Activated T-helper 2 cell treated with anti-CD3 and anti-CD28 coated beads, Interferon-gamma antibody, Interleukin-2, Interleukin-4, amounts not matched to agents 10 μg/mL and 5 μg/mL and 100 μg/mL, durations not matched to agents 14 hours and 24 hours and 36 hours (primary cell): ENCODE results near the gene TRIM7. TPM values are rescaled to one million over a fixed set of nuclear protein-coding genes. Genes with fewer than 3 reads are reported as not detected.
"Not testable (repeated sequence)": the region's sequence is repeated elsewhere in the genome, so short reads cannot be mapped to it uniquely, and the experiment has no call there.

Experiments
- DNase-seq: peaks from one replicate; pipeline ENCODE4 v3.0.0; 2021; ENCODE audit warnings: low spot score
- H3K27ac Mint-ChIP-seq: one replicate; pipeline ENCODE4 v1.8.0; 2021; ENCODE audit warnings: mixed read lengths
- H3K27me3 Mint-ChIP-seq: one replicate; pipeline ENCODE4 v1.8.0; 2021; ENCODE audit warnings: low read depth, mixed read lengths
- H3K36me3 Mint-ChIP-seq: one replicate; pipeline ENCODE4 v1.8.0; 2021; ENCODE audit warnings: low read depth, mixed read lengths
- H3K4me1 Mint-ChIP-seq: one replicate; pipeline ENCODE4 v1.8.0; 2021; ENCODE audit warnings: low read depth, mixed read lengths
- H3K4me3 Mint-ChIP-seq: one replicate; pipeline ENCODE4 v1.8.0; 2021; ENCODE audit warnings: low read depth, mild to moderate bottlenecking, moderate library complexity, mixed read lengths
- H3K9me3 Mint-ChIP-seq: one replicate; pipeline ENCODE4 v1.8.0; 2021; ENCODE audit warnings: mixed read lengths
- intact Hi-C: fragments of 100-400 bp; cut with micrococcal nuclease; formaldehyde crosslinking; loops from one replicate; pipeline ENCODE4 v1.15.1; 2023
- total RNA-seq: library from RNA; stranded (reverse); gene quantifications from 2 replicates; pipeline ENCODE4 v1.2.3, GENCODE V29; 2022

TRIM7 gene
- total RNA-seq, 1 donor from 2014 or later: 4.8 TPM

DNA sequence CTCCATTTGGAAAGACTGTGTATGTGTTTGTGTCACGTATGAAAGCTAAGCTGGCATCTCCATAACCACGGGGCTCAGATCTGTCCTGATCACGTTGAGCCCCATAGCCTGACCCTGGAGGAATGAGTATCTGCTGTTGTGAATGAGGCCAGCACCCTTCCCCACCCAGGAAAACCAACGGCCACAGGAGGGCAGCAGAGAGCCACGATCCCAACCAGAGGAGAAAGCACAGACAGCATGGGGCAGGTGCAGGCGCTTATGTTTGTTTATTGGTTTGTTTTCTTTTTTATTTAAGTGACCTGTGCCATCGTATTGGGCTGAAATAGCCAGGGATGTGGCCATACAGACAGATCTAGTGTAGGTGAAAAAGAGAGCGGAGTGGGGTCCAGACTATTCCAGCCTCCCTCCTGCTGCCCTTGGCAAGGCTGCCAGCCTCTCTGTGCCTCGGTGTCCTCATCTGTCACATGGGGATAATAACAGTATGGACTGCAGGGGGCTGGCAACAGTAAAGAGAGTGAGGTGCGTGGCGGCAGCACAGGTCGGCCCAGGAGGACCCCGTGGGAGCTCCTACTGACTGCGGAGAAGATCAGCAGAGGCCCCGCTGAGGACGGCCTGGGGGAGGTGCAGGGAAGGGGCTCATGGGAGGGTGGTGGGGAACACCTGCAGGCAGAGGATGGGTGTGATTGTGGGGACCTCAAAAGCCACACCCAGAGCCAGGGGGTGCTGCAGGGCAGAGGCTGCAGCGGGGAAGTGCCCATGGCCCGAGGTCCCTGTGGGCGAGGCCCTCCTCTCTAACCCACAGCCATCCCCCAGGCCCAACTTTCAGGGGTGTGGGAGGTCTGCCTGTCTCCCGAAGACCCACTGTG lies 45.5 kb downstream of the TRIM7 start:
- Mint-ChIP-seq H3K27ac (peak overlapping the region; percentile 90), H3K36me3 (no peaks in the 10 kb centered on the region), H3K4me1 (peaks cover 30% of the 10 kb centered on the region), H3K9me3 (peaks cover 4% of the 10 kb centered on the region), H3K27me3 (peaks cover 7% of the 10 kb centered on the region), H3K4me3 (peak overlapping the region; percentile 67)
- peak; percentile 83 for DNase-seq
- intact Hi-C loops: loop anchor here (1.0 to 5.0 kb wide), 2 partner anchors 25 to 107 kb away; no protein-coding TSS in a partner anchor

DNA sequence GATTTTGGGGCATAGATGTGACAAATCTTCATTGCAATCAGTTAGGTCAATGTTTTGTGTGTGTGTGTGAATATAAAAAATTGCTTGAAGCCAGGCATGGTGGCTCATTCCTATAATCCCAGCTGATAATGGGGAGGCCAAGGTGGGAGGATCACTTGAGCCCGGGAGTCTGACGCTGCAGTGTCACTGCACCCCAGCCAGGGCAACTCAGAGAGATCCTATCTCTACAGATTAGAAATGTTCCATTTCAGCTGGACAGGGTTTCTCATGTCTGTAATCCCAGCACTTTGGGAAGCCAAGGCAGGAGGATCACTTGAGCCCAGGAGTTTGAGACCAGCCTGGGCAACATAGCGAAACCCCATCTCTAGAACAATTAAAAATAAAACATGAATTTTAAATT lies 46.1 kb downstream of the TRIM7 start:
- peaks cover 4% of the 10 kb centered on the region for H3K9me3 Mint-ChIP-seq
- peaks cover 7% of the 10 kb centered on the region for H3K27me3 Mint-ChIP-seq
- H3K36me3 Mint-ChIP-seq: no peaks in the 10 kb centered on the region

DNA sequence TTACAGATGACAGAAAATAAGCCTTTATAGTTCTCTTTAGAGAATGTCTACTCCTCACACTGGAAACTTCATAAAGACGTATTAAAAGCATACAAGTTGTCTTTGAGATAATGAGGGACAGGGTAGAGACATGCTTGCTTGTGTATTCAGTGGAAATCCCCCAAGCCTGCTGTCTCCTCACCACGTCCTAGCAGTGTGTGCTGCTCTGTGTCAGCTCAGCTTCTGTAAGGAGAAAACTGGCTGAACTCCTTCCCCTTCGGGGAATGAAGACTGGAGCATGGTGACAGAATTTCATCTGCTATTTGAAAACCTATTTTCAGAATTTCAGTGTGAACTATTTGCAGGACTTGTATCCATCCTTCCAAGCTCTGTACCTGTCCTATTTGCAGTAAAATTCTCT lies 48.2 kb downstream of the TRIM7 start:
- peaks cover 8% of the 10 kb centered on the region for H3K27me3 Mint-ChIP-seq
- H3K9me3 Mint-ChIP-seq: peaks cover 4% of the 10 kb centered on the region
- no peak overlapping the region for H3K4me3 Mint-ChIP-seq
- H3K4me1 Mint-ChIP-seq: peaks cover 24% of the 10 kb centered on the region
- no peaks in the 10 kb centered on the region for H3K36me3 Mint-ChIP-seq
- no peak overlapping the region for H3K27ac Mint-ChIP-seq
- no peak for DNase-seq
- intact Hi-C loops: no loop called here

More for the DNA sequence above, 46.1 kb downstream of the TRIM7 start:
- H3K27ac Mint-ChIP-seq: no peak overlapping the region
- no peak for DNase-seq
- H3K4me1 Mint-ChIP-seq: peaks cover 33% of the 10 kb centered on the region
- intact Hi-C loops: loop anchor here (1.0 kb wide), 1 partner anchor 25 kb away; no protein-coding TSS in a partner anchor
- H3K4me3 Mint-ChIP-seq: no peak overlapping the region

GRCh38 chr5:181153814-181154213 lies 51.2 kb downstream of the TRIM7 start:
- no peaks in the 10 kb centered on the region for H3K36me3 Mint-ChIP-seq
- no peak overlapping the region for H3K4me3 Mint-ChIP-seq
- H3K27ac Mint-ChIP-seq: no peak overlapping the region
- H3K9me3 Mint-ChIP-seq: peaks cover 4% of the 10 kb centered on the region
- intact Hi-C loops: no loop called here
- peaks cover 10% of the 10 kb centered on the region for H3K27me3 Mint-ChIP-seq
- no peak for DNase-seq
- H3K4me1 Mint-ChIP-seq: peaks cover 8% of the 10 kb centered on the region

GRCh38 chr5:181152406-181152805 lies 52.6 kb downstream of the TRIM7 start:
- intact Hi-C loops: no loop called here
- H3K4me3 Mint-ChIP-seq: no peak overlapping the region
- H3K9me3 Mint-ChIP-seq: peaks cover 4% of the 10 kb centered on the region
- H3K4me1 Mint-ChIP-seq: peaks cover 8% of the 10 kb centered on the region
- no peak overlapping the region for H3K27ac Mint-ChIP-seq
- peaks cover 3% of the 10 kb centered on the region for H3K27me3 Mint-ChIP-seq
- no peak for DNase-seq
- no peaks in the 10 kb centered on the region for H3K36me3 Mint-ChIP-seq

DNA sequence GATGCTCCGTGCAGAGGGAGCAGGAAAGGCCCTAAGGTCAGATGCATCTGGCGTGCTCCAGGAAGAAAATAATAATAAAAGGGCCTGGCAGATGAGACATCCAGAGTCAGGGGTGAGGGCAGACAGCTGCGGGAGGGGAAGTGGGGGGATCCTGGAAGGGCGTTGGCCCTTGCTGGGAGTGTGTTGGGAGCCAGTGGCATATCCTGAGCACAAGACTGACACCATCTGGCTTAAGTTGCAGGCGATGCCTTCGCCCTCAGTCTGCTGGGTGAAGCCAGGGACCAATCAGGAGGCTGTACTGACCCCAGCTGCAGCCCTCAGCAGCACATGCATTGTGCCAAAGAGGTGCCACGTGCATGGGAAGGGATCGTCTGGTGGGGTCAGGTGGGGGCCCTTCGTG lies 53.9 kb downstream of the TRIM7 start:
- no peak for DNase-seq
- Mint-ChIP-seq H3K4me1 (peaks cover 8% of the 10 kb centered on the region), H3K27ac (no peak overlapping the region), H3K36me3 (no peaks in the 10 kb centered on the region), H3K9me3 (peaks cover 4% of the 10 kb centered on the region), H3K4me3 (no peak overlapping the region), H3K27me3 (peaks cover 3% of the 10 kb centered on the region)
- intact Hi-C loops: no loop called here

DNA sequence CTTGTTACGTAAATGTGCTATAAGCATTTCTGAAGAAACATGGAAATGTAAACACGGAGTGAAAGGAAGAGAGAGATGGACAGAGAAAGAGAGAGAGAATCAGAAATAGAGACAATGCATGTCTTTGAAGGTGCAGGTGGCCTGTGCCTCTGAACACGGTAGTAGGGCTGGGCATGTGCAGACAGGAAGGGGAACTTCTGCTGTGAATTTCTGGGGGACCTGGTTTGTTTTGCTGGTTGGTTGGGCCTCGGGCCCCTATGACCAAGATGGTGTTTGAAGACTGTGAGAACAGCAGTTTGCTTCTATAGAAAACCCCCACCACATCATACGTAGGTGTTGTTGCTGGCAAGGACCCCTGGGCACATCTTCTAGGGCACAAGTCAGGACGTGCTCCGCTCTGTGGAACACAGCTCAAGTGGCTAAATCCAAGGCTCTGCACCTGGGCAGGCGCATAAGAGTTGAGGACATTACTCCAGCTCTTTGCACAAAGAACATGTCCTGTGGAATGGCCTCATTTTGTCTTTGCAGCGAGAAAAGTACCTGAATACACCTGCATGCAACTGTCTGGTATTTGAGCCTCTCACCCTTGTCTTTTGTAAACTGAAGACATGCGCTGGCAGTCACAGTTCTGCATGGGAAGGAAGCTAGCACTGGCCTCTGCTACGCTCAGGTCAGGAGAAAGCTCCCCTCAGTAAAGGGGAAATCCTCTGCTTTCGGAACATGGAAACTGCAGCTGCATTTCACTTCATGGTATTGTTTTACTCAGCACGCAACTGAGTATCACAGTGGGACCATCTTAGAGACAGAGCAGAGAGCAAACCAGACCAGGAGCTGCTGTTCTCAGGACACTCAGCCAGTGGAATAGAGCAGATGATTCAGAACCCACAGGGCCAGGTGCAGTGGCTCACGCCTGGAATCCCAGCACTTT lies 54.9 kb downstream of the TRIM7 start:
- Mint-ChIP-seq H3K27me3 (peaks cover 3% of the 10 kb centered on the region), H3K36me3 (no peaks in the 10 kb centered on the region), H3K9me3 (peaks cover 3% of the 10 kb centered on the region), H3K27ac (no peak overlapping the region), H3K4me3 (no peak overlapping the region), H3K4me1 (peaks cover 8% of the 10 kb centered on the region)
- no peak for DNase-seq
- intact Hi-C loops: no loop called here

DNA sequence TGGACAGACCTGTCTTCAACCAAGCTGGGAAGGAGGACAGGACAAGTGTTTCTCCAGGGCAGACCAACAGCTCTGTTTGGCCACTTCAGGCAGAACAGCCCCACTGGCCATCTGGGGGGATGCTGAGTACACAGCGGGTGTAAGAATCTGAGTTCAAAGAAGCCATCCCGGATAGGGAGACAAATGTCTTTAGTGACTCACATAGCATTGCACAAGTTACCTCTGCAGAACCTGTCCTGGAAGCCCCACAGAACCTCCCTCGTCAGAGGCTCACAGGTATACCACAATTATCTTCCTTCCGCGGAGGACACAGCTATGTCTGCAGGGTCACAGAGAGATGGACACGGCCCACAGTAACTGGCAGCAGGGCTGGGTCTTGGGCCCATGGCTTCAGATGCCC lies 55.6 kb downstream of the TRIM7 start:
- no peak for DNase-seq
- no peak overlapping the region for H3K4me3 Mint-ChIP-seq
- H3K27me3 Mint-ChIP-seq: peaks cover 3% of the 10 kb centered on the region
- no peaks in the 10 kb centered on the region for H3K36me3 Mint-ChIP-seq
- no peak overlapping the region for H3K27ac Mint-ChIP-seq
- peaks cover 6% of the 10 kb centered on the region for H3K4me1 Mint-ChIP-seq
- intact Hi-C loops: no loop called here
- no peaks in the 10 kb centered on the region for H3K9me3 Mint-ChIP-seq

- DNase-seq, intact Hi-C loops, H3K4me1 Mint-ChIP-seq, H3K36me3 Mint-ChIP-seq, H3K27ac Mint-ChIP-seq, H3K4me3 Mint-ChIP-seq, H3K27me3 Mint-ChIP-seq, H3K9me3 Mint-ChIP-seq: not testable (repeated sequence)
Observed at GRCh38 chr5:181146927-181147636, 57.9 kb downstream of the TRIM7 start, which contains the start of gene OR2V2. Gene OR2V2 (plus strand): TSS chr5:181147586. CDS start chr5:181154943, 7,357 bp downstream.

- Mint-ChIP-seq H3K36me3 (no peaks in the 10 kb centered on the region), H3K4me1 (no peaks in the 10 kb centered on the region), H3K27ac (no peak overlapping the region), H3K27me3 (peaks cover 5% of the 10 kb centered on the region), H3K9me3 (peaks cover 3% of the 10 kb centered on the region), H3K4me3 (no peak overlapping the region)
- intact Hi-C loops: no loop called here
- DNase-seq: no peak
Observed at GRCh38 chr5:181145133-181145532, 59.9 kb downstream of the TRIM7 start.
